CD4-positive, alpha-beta T cell treated with Interleukin-12 subunit alpha and Interleukin-12 subunit beta, for 1 hour (primary cell): ENCODE measurements around the gene PI4KA.
"Not testable (repeated sequence)": the region's sequence is repeated elsewhere in the genome, so short reads cannot be mapped to it uniquely, and the experiment has no call there.

Experiments
- DNase-seq: peaks from one replicate; pipeline ENCODE4 v3.0.0-alpha.2; 2020

Gene PI4KA

GRCh38 chr22:20662524-20663036 lies 196.0 kb downstream of the PI4KA start:
- DNase-seq, result not testable (repeated sequence)

- DNase-seq, result no peak
These were observed 197.1 kb downstream of the PI4KA start for GRCh38 chr22:20661473-20661872.

GRCh38 chr22:20660441-20661054 lies 198.1 kb downstream of the PI4KA start:
- no peak for DNase-seq

DNA sequence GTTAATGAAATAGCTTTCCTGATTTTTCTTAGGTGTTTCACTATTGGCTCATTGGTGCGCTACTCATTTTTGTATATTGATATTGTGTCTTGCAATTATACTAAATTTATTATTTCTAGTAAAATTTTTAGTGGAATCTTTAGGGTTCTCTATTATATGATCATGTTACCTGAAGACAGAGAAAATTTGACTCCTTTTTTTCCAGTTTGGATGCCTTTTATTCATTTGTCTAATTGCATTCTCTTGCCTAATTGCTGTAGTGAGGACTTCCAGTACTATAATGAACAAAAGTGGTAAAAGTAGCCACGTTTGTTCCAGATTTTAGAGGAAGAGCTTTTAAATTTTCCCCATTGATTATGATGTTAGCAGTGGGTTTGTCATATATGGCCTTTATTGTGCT lies 198.7 kb downstream of the PI4KA start:
- DNase-seq, result no peak

DNA sequence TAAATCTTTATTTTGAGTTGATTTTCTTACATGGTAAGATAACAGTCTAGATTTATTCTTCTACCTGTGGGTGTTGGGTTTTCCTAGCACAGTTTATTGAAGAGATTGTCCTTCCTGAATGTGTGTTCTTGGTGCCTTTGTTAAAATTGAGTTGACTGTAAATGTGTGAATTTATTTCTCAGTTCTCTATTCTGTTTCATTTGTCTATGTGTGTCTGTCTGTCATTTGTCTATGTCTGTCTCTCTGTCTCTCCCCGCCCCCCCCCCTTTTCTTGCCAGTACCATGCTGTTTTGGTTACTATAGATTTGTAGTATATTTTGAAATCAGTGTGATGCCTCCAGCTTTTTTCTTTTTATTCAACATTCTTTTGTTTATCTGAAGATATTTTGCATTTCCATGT lies 199.4 kb downstream of the PI4KA start:
- DNase-seq, result no peak

GRCh38 chr22:20658433-20659222 lies 200.0 kb downstream of the PI4KA start:
- DNase-seq, result no peak

GRCh38 chr22:20657963-20658362 lies 200.6 kb downstream of the PI4KA start:
- no peak for DNase-seq
